ENCODE results near the gene ARCN1.
"Not testable (repeated sequence)": the region's sequence is repeated elsewhere in the genome, so short reads cannot be mapped to it uniquely, and the experiment has no call there.

Gene ARCN1

DNA sequence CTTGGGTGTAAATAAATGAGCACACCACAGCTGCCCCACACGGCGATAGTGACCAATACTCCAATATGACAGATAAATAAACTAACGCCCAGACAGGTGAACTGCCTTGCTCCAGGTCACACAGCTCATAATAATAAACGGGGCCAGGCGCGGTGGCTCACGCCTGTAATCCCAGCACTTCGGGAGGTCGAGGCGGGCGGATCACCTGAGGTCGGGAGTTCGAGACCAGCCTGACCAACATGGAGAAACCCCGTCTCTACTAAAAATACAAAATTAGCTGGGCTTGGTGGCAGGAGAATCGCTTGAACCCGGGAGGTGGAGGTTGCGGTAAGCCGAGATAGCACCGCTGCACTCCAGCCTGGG is 39.2 kb downstream of the ARCN1 start:
- Histone ChIP-seq H3K4me3 (ENCODE audit: insufficient read depth in 1 of 2, low read depth in 1 of 2, low read length in 2 of 2) (peak overlapping the region in 1 of 2 experiments; percentile 86), H3K4me1 (ENCODE audit: control insufficient read depth, insufficient read depth, low read depth, low read length) (peaks cover 60% of the 10 kb centered on the region), H2BK12ac (ENCODE audit: low read length in 2 of 2) (peak overlapping the region in 1 of 2 experiments; percentile 51), H2BK120ac (ENCODE audit: low read depth, low read length) (peak overlapping the region; percentile 36), H3K4me2 (ENCODE audit: low read length, poor library complexity, severe bottlenecking) (peak overlapping the region; percentile 85), H3K27ac (ENCODE audit: low read length, poor library complexity, severe bottlenecking) (peak overlapping the region; percentile 16), H2AK5ac (ENCODE audit: low read length, severe bottlenecking) (peak overlapping the region; percentile 85), H3K9ac (ENCODE audit: low read length) (peak overlapping the region; percentile 97), H3K4ac (ENCODE audit: low read depth in 1 of 2, low read length in 2 of 2) (peak overlapping the region in 1 of 2 experiments; percentile 35), H3K36me3 (ENCODE audit: control insufficient read depth in 1 of 2, insufficient read depth in 2 of 2, low read depth in 1 of 2, low read length in 2 of 2) (peaks cover 30 to 37% of the 10 kb centered on the region in 2 experiments)
- not testable (repeated sequence) for H3K23ac ChIP-seq (ENCODE audit: low read length in 2 of 2); H2BK15ac ChIP-seq (ENCODE audit: low read depth, poor library complexity, severe bottlenecking); H3K9me3 ChIP-seq (ENCODE audit: control insufficient read depth, low read length); H4K8ac ChIP-seq (ENCODE audit: low read length); H3K18ac ChIP-seq (ENCODE audit: low read depth in 1 of 2, low read length in 2 of 2); H3K14ac ChIP-seq (ENCODE audit: low read length in 2 of 2); H4K91ac ChIP-seq (ENCODE audit: low read length); H2AFZ ChIP-seq (ENCODE audit: low read depth, low read length); H3K27me3 ChIP-seq (ENCODE audit: control insufficient read depth in 1 of 2, insufficient read depth in 1 of 2, low read length in 2 of 2); H3K79me1 ChIP-seq (replicated peaks; ENCODE audit: low read length, poor library complexity, severe bottlenecking); DNase-seq; H2BK5ac ChIP-seq (ENCODE audit: low read depth, low read length, poor library complexity, severe bottlenecking)
- 64% methylated on average over 12 of the region's 19 CpGs for WGBS

DNA sequence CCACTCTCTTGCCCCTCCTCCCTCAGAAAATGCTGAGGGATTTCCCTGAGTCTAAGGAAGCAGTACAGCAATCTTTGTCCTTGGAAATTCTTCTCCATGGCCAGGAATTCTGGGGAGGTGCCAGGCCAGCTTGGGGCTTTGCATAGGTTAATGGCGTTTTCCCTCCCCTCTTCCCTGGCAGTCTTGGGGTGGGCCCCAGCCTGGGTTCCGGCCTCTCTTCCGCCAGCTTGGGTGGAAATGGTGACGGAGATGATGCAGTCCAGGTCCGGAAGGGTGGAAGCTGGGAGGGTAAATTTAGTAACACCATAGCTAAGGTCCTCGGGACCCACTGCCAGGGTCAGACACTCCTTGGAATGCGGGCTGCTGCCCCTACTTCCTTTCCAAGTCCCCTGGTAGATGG is 40.2 kb downstream of the ARCN1 start:
- peak overlapping the region; percentile 37 for H2BK120ac ChIP-seq (ENCODE audit: low read depth, low read length)
- peak overlapping the region in 1 of 2 experiments; percentile 59 for H3K4me3 ChIP-seq (ENCODE audit: insufficient read depth in 1 of 2, low read depth in 1 of 2, low read length in 2 of 2)
- peak overlapping the region; percentile 24 for H2BK5ac ChIP-seq (ENCODE audit: low read depth, low read length, poor library complexity, severe bottlenecking)
- H3K14ac ChIP-seq (ENCODE audit: low read length in 2 of 2), result peak overlapping the region in 1 of 2 experiments; percentile 75
- H3K27ac ChIP-seq (ENCODE audit: low read length, poor library complexity, severe bottlenecking), result peak overlapping the region; percentile 45
- H4K91ac ChIP-seq (ENCODE audit: low read length), result peak overlapping the region; percentile 79
- H2AK5ac ChIP-seq (ENCODE audit: low read length, severe bottlenecking), result peak overlapping the region; percentile 98
- no peaks in the 10 kb centered on the region for H3K27me3 ChIP-seq (ENCODE audit: control insufficient read depth in 1 of 2, insufficient read depth in 1 of 2, low read length in 2 of 2)
- H2AFZ ChIP-seq (ENCODE audit: low read depth, low read length), result no peak overlapping the region
- peaks cover 8% of the 10 kb centered on the region for H3K79me1 ChIP-seq (replicated peaks; ENCODE audit: low read length, poor library complexity, severe bottlenecking)
- H4K8ac ChIP-seq (ENCODE audit: low read length), result peak overlapping the region; percentile 74
- peak overlapping the region; percentile 79 to 91 for H3K4ac ChIP-seq (ENCODE audit: low read depth in 1 of 2, low read length in 2 of 2)
- H3K4me2 ChIP-seq (ENCODE audit: low read length, poor library complexity, severe bottlenecking), result peak overlapping the region; percentile 55
- peak overlapping the region in 1 of 2 experiments; percentile 51 for H3K23ac ChIP-seq (ENCODE audit: low read length in 2 of 2)
- peak overlapping the region; percentile 71 for H2BK15ac ChIP-seq (ENCODE audit: low read depth, poor library complexity, severe bottlenecking)
- DNase-seq, result peak; percentile 88
- H3K9me3 ChIP-seq (ENCODE audit: control insufficient read depth, low read length), result no peaks in the 10 kb centered on the region
- peak overlapping the region; percentile 85 to 95 for H3K18ac ChIP-seq (ENCODE audit: low read depth in 1 of 2, low read length in 2 of 2)
- H2BK12ac ChIP-seq (ENCODE audit: low read length in 2 of 2), result peak overlapping the region; percentile 7 to 95
- H3K9ac ChIP-seq (ENCODE audit: low read length), result peak overlapping the region; percentile 77
- peaks cover 38 to 46% of the 10 kb centered on the region in 2 experiments for H3K36me3 ChIP-seq (ENCODE audit: control insufficient read depth in 1 of 2, insufficient read depth in 2 of 2, low read depth in 1 of 2, low read length in 2 of 2)
- H3K4me1 ChIP-seq (ENCODE audit: control insufficient read depth, insufficient read depth, low read depth, low read length), result peaks cover 53% of the 10 kb centered on the region
- WGBS, result 9% methylated on average over 6 of the region's 7 CpGs

DNA sequence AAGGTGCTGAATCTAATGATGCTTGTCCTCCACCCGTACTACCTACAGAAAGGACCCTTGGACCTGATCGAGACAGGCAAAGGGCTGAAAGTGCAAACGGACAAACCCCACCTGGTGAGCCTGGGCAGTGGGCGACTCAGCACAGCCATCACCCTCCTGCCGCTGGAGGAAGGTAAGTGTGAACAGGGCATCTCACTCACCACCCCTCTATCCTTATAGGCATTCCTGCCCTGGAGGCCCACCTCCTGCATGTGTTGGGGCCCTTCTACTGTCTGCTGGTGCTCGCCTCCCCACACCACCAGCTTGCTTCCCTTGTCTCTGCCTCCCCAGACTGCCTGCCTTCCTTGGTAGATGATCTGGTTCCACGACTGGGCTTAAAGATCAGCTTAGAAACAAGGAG is 42.3 kb downstream of the ARCN1 start:
- Histone ChIP-seq H3K4me1 (ENCODE audit: control insufficient read depth, insufficient read depth, low read depth, low read length) (peaks cover 60% of the 10 kb centered on the region), H2AK5ac (ENCODE audit: low read length, severe bottlenecking) (peak overlapping the region; percentile 42), H3K4me3 (ENCODE audit: insufficient read depth in 1 of 2, low read depth in 1 of 2, low read length in 2 of 2) (no peak overlapping the region), H3K14ac (ENCODE audit: low read length in 2 of 2) (peak overlapping the region in 1 of 2 experiments; percentile 70), H2BK15ac (ENCODE audit: low read depth, poor library complexity, severe bottlenecking) (no peak overlapping the region), H3K27ac (ENCODE audit: low read length, poor library complexity, severe bottlenecking) (peak overlapping the region; percentile 82), H3K23ac (ENCODE audit: low read length in 2 of 2) (peak overlapping the region in 1 of 2 experiments; percentile 94), H3K9me3 (ENCODE audit: control insufficient read depth, low read length) (no peaks in the 10 kb centered on the region), H3K27me3 (ENCODE audit: control insufficient read depth in 1 of 2, insufficient read depth in 1 of 2, low read length in 2 of 2) (no peaks in the 10 kb centered on the region), H3K18ac (ENCODE audit: low read depth in 1 of 2, low read length in 2 of 2) (peak overlapping the region in 1 of 2 experiments; percentile 75), H4K8ac (ENCODE audit: low read length) (peak overlapping the region; percentile 35), H2BK120ac (ENCODE audit: low read depth, low read length) (no peak overlapping the region), H2BK5ac (ENCODE audit: low read depth, low read length, poor library complexity, severe bottlenecking) (peak overlapping the region; percentile 77), H3K4ac (ENCODE audit: low read depth in 1 of 2, low read length in 2 of 2) (peak overlapping the region; percentile 59 to 92), H2AFZ (ENCODE audit: low read depth, low read length) (no peak overlapping the region), H3K9ac (ENCODE audit: low read length) (no peak overlapping the region), H4K91ac (ENCODE audit: low read length) (peak overlapping the region; percentile 87), H3K79me1 (replicated peaks; ENCODE audit: low read length, poor library complexity, severe bottlenecking) (peaks cover 8% of the 10 kb centered on the region), H2BK12ac (ENCODE audit: low read length in 2 of 2) (peak overlapping the region; percentile 59 to 60), H3K36me3 (ENCODE audit: control insufficient read depth in 1 of 2, insufficient read depth in 2 of 2, low read depth in 1 of 2, low read length in 2 of 2) (peaks cover 49 to 52% of the 10 kb centered on the region in 2 experiments), H3K4me2 (ENCODE audit: low read length, poor library complexity, severe bottlenecking) (no peak overlapping the region)
- DNase-seq, result no peak
- WGBS, result 94% methylated on average over 6 of the region's 7 CpGs

DNA sequence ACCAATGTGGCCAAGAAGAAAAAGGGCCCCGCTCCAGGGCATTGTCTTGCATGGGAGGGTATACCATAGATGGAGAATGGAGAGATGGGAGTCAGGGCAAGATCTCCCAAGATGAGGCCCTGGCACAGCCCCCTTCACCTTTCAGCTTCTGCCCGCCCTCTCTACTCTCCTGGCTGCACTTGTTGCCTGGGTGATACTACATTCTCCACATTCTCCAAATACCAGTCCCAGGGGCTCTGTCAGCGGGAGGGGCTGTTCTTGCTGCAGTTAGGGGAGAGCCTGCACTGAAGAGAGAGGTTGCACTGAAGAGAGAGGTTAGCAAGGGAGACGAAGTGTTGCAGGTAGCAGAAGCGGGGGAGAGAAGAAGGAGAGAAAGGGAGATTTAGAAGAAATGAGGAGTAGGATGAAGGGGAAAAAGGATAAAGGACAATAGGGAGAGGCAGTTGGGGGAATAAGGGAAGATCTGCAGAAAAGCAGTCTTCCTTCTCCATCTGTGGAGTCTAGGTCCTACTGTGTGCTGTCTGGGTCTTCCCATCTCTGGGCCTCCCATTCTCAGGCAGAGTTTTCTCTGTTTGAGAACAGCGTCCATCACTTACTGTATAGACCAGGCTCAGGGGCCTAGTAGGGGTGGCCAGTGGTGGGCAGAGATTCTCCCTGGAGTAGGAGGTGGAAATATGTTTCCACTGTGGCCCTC is 43.2 kb downstream of the ARCN1 start:
- Histone ChIP-seq H4K91ac (ENCODE audit: low read length) (peak overlapping the region; percentile 87), H2AFZ (ENCODE audit: low read depth, low read length) (no peak overlapping the region)

More for the DNA sequence above, 43.2 kb downstream of the ARCN1 start:
- peaks cover 49 to 54% of the 10 kb centered on the region in 2 experiments for H3K36me3 ChIP-seq (ENCODE audit: control insufficient read depth in 1 of 2, insufficient read depth in 2 of 2, low read depth in 1 of 2, low read length in 2 of 2)
- H2BK5ac ChIP-seq (ENCODE audit: low read depth, low read length, poor library complexity, severe bottlenecking), result peak overlapping the region; percentile 54
- H3K79me1 ChIP-seq (replicated peaks; ENCODE audit: low read length, poor library complexity, severe bottlenecking), result peaks cover 9% of the 10 kb centered on the region
- peak overlapping the region; percentile 71 for H2BK15ac ChIP-seq (ENCODE audit: low read depth, poor library complexity, severe bottlenecking)
- 64% methylated on average over 5 of the region's 6 CpGs for WGBS
- H3K27me3 ChIP-seq (ENCODE audit: control insufficient read depth in 1 of 2, insufficient read depth in 1 of 2, low read length in 2 of 2), result no peaks in the 10 kb centered on the region
- no peaks in the 10 kb centered on the region for H3K9me3 ChIP-seq (ENCODE audit: control insufficient read depth, low read length)
- H4K8ac ChIP-seq (ENCODE audit: low read length), result peak overlapping the region; percentile 79
- H3K23ac ChIP-seq (ENCODE audit: low read length in 2 of 2), result no peak overlapping the region
- peaks cover 56% of the 10 kb centered on the region for H3K4me1 ChIP-seq (ENCODE audit: control insufficient read depth, insufficient read depth, low read depth, low read length)
- no peak overlapping the region for H3K9ac ChIP-seq (ENCODE audit: low read length)
- no peak for DNase-seq
- H3K4me2 ChIP-seq (ENCODE audit: low read length, poor library complexity, severe bottlenecking), result peak overlapping the region; percentile 20
- H3K14ac ChIP-seq (ENCODE audit: low read length in 2 of 2), result peak overlapping the region in 1 of 2 experiments; percentile 31
- no peak overlapping the region for H3K4me3 ChIP-seq (ENCODE audit: insufficient read depth in 1 of 2, low read depth in 1 of 2, low read length in 2 of 2)
- peak overlapping the region; percentile 81 for H3K27ac ChIP-seq (ENCODE audit: low read length, poor library complexity, severe bottlenecking)
- H3K18ac ChIP-seq (ENCODE audit: low read depth in 1 of 2, low read length in 2 of 2), result peak overlapping the region; percentile 25 to 84
- peak overlapping the region in 1 of 2 experiments; percentile 46 for H3K4ac ChIP-seq (ENCODE audit: low read depth in 1 of 2, low read length in 2 of 2)
- H2BK12ac ChIP-seq (ENCODE audit: low read length in 2 of 2), result peak overlapping the region; percentile 60 to 80
- peak overlapping the region; percentile 55 for H2BK120ac ChIP-seq (ENCODE audit: low read depth, low read length)
- peak overlapping the region; percentile 95 for H2AK5ac ChIP-seq (ENCODE audit: low read length, severe bottlenecking)
